Activated B cell treated with CpG ODN at 0.5 μM for 24 hours (primary cell): ENCODE measurements around the gene ACTN3. TPM values are rescaled to one million over a fixed set of nuclear protein-coding genes. Genes with fewer than 3 reads are reported as not detected.
A peak's percentile ranks its signal among the peaks of the same experiment; 100 is the strongest.

ENCODE experiments used
- ATAC-seq: fragments of 200-7000 bp; cut with Tn5 transposase; one replicate; pipeline ENCODE4 v1.10.0; 2021; ENCODE audit warnings: low read depth, mild to moderate bottlenecking, moderate library complexity
- CTCF ChIA-PET: fragments of 350-600 bp; sonication (Branson Sonifier 250); formaldehyde crosslinking; loops from one replicate; lab custom pipeline; 2021; ENCODE audit warnings: antibody characterized with exemption; lab: Charles Lee
- POLR2A ChIA-PET: fragments of 350-600 bp; sonication (Branson Sonifier 250); formaldehyde crosslinking; loops from one replicate; lab custom pipeline; 2021; ENCODE audit warnings: antibody characterized with exemption; lab: Charles Lee
- DNase-seq: peaks from one replicate; pipeline ENCODE4 v3.0.0; 2022
- H3K27ac Mint-ChIP-seq: one replicate; pipeline ENCODE4 v1.8.0; 2020; ENCODE audit warnings: mixed read lengths
- H3K27me3 Mint-ChIP-seq: one replicate; pipeline ENCODE4 v1.8.0; 2021; ENCODE audit warnings: mixed read lengths
- H3K36me3 Mint-ChIP-seq: one replicate; pipeline ENCODE4 v1.8.0; 2021; ENCODE audit warnings: low read depth, mixed read lengths
- H3K4me1 Mint-ChIP-seq: one replicate; pipeline ENCODE4 v1.8.0; 2021; ENCODE audit warnings: mixed read lengths
- H3K4me3 Mint-ChIP-seq: one replicate; pipeline ENCODE4 v1.8.0; 2020; ENCODE audit warnings: mild to moderate bottlenecking, mixed read lengths
- H3K9me3 Mint-ChIP-seq: one replicate; pipeline ENCODE4 v1.8.0; 2020; ENCODE audit warnings: mixed read lengths
- intact Hi-C: fragments of 100-400 bp; cut with micrococcal nuclease; formaldehyde crosslinking; loops from one replicate; pipeline ENCODE4 v1.15.1; 2024
- total RNA-seq: library from RNA; stranded (reverse); gene quantifications from 2 replicates; pipeline ENCODE4 v1.2.3, GENCODE V29; 2022
- TF ChIP-seq, protein P1 (sequence below): fragments of 200-600 bp; IDR thresholded peaks from one replicate; pipeline ENCODE4 v1.8.0; 2022; ENCODE audit warnings: antibody characterized with exemption, mild to moderate bottlenecking

Gene ACTN3
- total RNA-seq, 1 donor from 2014 or later: not detected

- Mint-ChIP-seq H3K27ac (no peak overlapping the region), H3K9me3 (no peaks in the 10 kb centered on the region), H3K27me3 (peaks cover 12% of the 10 kb centered on the region), H3K4me1 (peaks cover 7% of the 10 kb centered on the region), H3K36me3 (no peaks in the 10 kb centered on the region), H3K4me3 (no peak overlapping the region)
- DNase-seq: no peak
- ATAC-seq: no peak
- TF ChIP-seq, protein P1, sequence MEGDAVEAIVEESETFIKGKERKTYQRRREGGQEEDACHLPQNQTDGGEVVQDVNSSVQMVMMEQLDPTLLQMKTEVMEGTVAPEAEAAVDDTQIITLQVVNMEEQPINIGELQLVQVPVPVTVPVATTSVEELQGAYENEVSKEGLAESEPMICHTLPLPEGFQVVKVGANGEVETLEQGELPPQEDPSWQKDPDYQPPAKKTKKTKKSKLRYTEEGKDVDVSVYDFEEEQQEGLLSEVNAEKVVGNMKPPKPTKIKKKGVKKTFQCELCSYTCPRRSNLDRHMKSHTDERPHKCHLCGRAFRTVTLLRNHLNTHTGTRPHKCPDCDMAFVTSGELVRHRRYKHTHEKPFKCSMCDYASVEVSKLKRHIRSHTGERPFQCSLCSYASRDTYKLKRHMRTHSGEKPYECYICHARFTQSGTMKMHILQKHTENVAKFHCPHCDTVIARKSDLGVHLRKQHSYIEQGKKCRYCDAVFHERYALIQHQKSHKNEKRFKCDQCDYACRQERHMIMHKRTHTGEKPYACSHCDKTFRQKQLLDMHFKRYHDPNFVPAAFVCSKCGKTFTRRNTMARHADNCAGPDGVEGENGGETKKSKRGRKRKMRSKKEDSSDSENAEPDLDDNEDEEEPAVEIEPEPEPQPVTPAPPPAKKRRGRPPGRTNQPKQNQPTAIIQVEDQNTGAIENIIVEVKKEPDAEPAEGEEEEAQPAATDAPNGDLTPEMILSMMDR: no peak
- POLR2A ChIA-PET: interaction anchor here (0.6 kb wide), 1 partner anchor 85 kb away, joined by 4 read pairs; no protein-coding TSS in a partner anchor
- intact Hi-C loops: no loop called here
- CTCF ChIA-PET: no interaction called here
These were observed 7.9 kb downstream of the ACTN3 start for GRCh38 chr11:66554602-66555001.

- ATAC-seq (no peak), DNase-seq (no peak)
- ChIA-PET POLR2A (interaction anchor here (0.6 kb wide), 2 partner anchors 9 to 15 kb away, joined by 3 to 5 read pairs; partner anchors contain the start of genes ACTN3 and ZDHHC24), CTCF (no interaction called here)
- peaks cover 7% of the 10 kb centered on the region for H3K4me1 Mint-ChIP-seq
- no peak overlapping the region for H3K4me3 Mint-ChIP-seq
- H3K27me3 Mint-ChIP-seq: peaks cover 16% of the 10 kb centered on the region
- TF ChIP-seq, protein P1: no peak
- H3K9me3 Mint-ChIP-seq: no peaks in the 10 kb centered on the region
- H3K36me3 Mint-ChIP-seq: no peaks in the 10 kb centered on the region
- no peak overlapping the region for H3K27ac Mint-ChIP-seq
- intact Hi-C loops: no loop called here
These were observed 8.7 kb downstream of the ACTN3 start for GRCh38 chr11:66555416-66555815.

GRCh38 chr11:66556086-66556485, 9.4 kb downstream of the ACTN3 start:
- DNase-seq (no peak), ATAC-seq (no peak)
- Mint-ChIP-seq H3K4me3 (no peak overlapping the region), H3K36me3 (no peaks in the 10 kb centered on the region), H3K27me3 (peaks cover 16% of the 10 kb centered on the region), H3K9me3 (no peaks in the 10 kb centered on the region), H3K4me1 (peaks cover 7% of the 10 kb centered on the region), H3K27ac (no peak overlapping the region)
- CTCF ChIA-PET: no interaction called here
- intact Hi-C loops: no loop called here
- TF ChIP-seq, protein P1: no peak
- POLR2A ChIA-PET: interaction anchor here (0.6 kb wide), 1 partner anchor 10 kb away, joined by 5 read pairs; the partner anchor contains the start of genes ACTN3 and ZDHHC24

- H3K36me3 Mint-ChIP-seq: no peaks in the 10 kb centered on the region
- H3K9me3 Mint-ChIP-seq: no peaks in the 10 kb centered on the region
- H3K4me1 Mint-ChIP-seq: peaks cover 7% of the 10 kb centered on the region
- intact Hi-C loops: no loop called here
- H3K27ac Mint-ChIP-seq: no peak overlapping the region
- ChIA-PET CTCF (no interaction called here), POLR2A (no interaction called here)
- peaks cover 16% of the 10 kb centered on the region for H3K27me3 Mint-ChIP-seq
- no peak for DNase-seq
- TF ChIP-seq, protein P1: no peak
- ATAC-seq: no peak
- no peak overlapping the region for H3K4me3 Mint-ChIP-seq
These were observed 11.1 kb downstream of the ACTN3 start for GRCh38 chr11:66557733-66558326.

GRCh38 chr11:66559142-66559865, 12.6 kb downstream of the ACTN3 start:
- no peak overlapping the region for H3K4me3 Mint-ChIP-seq
- peaks cover 7% of the 10 kb centered on the region for H3K4me1 Mint-ChIP-seq
- ChIA-PET POLR2A (interaction anchor here (0.6 to 0.9 kb wide), 2 partner anchors 14 to 71 kb away, joined by 3 to 5 read pairs; partner anchors contain the start of gene ZDHHC24), CTCF (no interaction called here)
- TF ChIP-seq, protein P1: no peak
- no peak for DNase-seq
- no peaks in the 10 kb centered on the region for H3K36me3 Mint-ChIP-seq
- H3K9me3 Mint-ChIP-seq: no peaks in the 10 kb centered on the region
- peak; percentile 57 for ATAC-seq
- intact Hi-C loops: no loop called here
- peaks cover 16% of the 10 kb centered on the region for H3K27me3 Mint-ChIP-seq
- no peak overlapping the region for H3K27ac Mint-ChIP-seq
